Sciatic nerve (tissue), 2 donors: ENCODE data around the gene UNC5C. TPM values are rescaled to one million over a fixed set of nuclear protein-coding genes. Genes with fewer than 3 reads are reported as not detected.

Experiments
- ATAC-seq: fragments of 200-7000 bp; cut with Tn5 transposase; one replicate; pipeline ENCODE4 v1.9.1; 2020; ENCODE audit warnings: mild to moderate bottlenecking, moderate library complexity
- DNase-seq: peaks from one replicate; pipeline ENCODE4 v3.0.0-alpha.2; 2020; ENCODE audit warnings: low spot score
- intact Hi-C: fragments of 100-400 bp; cut with DNase I; formaldehyde crosslinking; loops from one replicate; pipeline ENCODE4 v1.14.2; 2022
- total RNA-seq: library from RNA; stranded (reverse); fragmentation: NEBNext Ultra II Directional; extraction: Animal tissue kit (Norgen Biotek cat#: 25700); gene quantifications from one replicate; pipeline ENCODE4 v1.2.1, GENCODE V29; 2021
- donor health status: DM: no; HTN: no; CAD: no.
- donor health status: DM: no; HTN: no; CAD: no.

The UNC5C gene
- total RNA-seq, 1 donor from 2014 or later: 4.5 TPM

GRCh38 chr4:95499291-95499696 is 49.5 kb downstream of the UNC5C start:
- DNase-seq: no peak
- ATAC-seq: no peak
- intact Hi-C loops: no loop called here

- intact Hi-C loops: no loop called here
- DNase-seq: no peak
- no peak for ATAC-seq
These were observed 54.6 kb downstream of the UNC5C start for GRCh38 chr4:95494186-95494585.

GRCh38 chr4:95478679-95479078 is 70.1 kb downstream of the UNC5C start:
- DNase-seq: no peak
- no peak for ATAC-seq
- intact Hi-C loops: no loop called here

- no peak for ATAC-seq
- DNase-seq: no peak
- intact Hi-C loops: no loop called here
These were observed 72.7 kb downstream of the UNC5C start for GRCh38 chr4:95476121-95476520.

GRCh38 chr4:95472534-95472933 is 76.2 kb downstream of the UNC5C start:
- intact Hi-C loops: no loop called here
- DNase-seq: no peak
- no peak for ATAC-seq

GRCh38 chr4:95470622-95471021 is 78.2 kb downstream of the UNC5C start:
- DNase-seq (no peak), ATAC-seq (no peak)
- intact Hi-C loops: no loop called here

- ATAC-seq (no peak), DNase-seq (no peak)
- intact Hi-C loops: no loop called here
These were observed 79.2 kb downstream of the UNC5C start for GRCh38 chr4:95469617-95470016.

GRCh38 chr4:95466791-95467190 is 82.0 kb downstream of the UNC5C start:
- intact Hi-C loops: no loop called here
- no peak for DNase-seq

GRCh38 chr4:95465010-95465409 is 83.8 kb downstream of the UNC5C start:
- DNase-seq: no peak

More at GRCh38 chr4:95466791-95467190, 82.0 kb downstream of the UNC5C start:
- ATAC-seq: no peak

GRCh38 chr4:95462921-95463320 is 85.9 kb downstream of the UNC5C start:
- intact Hi-C loops: no loop called here
- ATAC-seq (no peak), DNase-seq (no peak)

More at GRCh38 chr4:95465010-95465409, 83.8 kb downstream of the UNC5C start:
- intact Hi-C loops: no loop called here
- ATAC-seq: no peak

GRCh38 chr4:95457353-95457752 is 91.4 kb downstream of the UNC5C start:
- DNase-seq (no peak), ATAC-seq (no peak)
- intact Hi-C loops: no loop called here

- intact Hi-C loops: no loop called here
- ATAC-seq: no peak
- no peak for DNase-seq
These were observed 98.5 kb downstream of the UNC5C start for GRCh38 chr4:95450294-95450693.

- intact Hi-C loops: no loop called here
- ATAC-seq (no peak), DNase-seq (no peak)
These were observed 102.6 kb downstream of the UNC5C start for GRCh38 chr4:95446173-95446572.

GRCh38 chr4:95445251-95445650 is 103.5 kb downstream of the UNC5C start:
- DNase-seq: no peak
- ATAC-seq: no peak
- intact Hi-C loops: no loop called here

- ATAC-seq (no peak), DNase-seq (no peak)
- intact Hi-C loops: no loop called here
These were observed 104.0 kb downstream of the UNC5C start for GRCh38 chr4:95444812-95445211.

- intact Hi-C loops: no loop called here
- ATAC-seq (no peak), DNase-seq (no peak)
These were observed 108.9 kb downstream of the UNC5C start for GRCh38 chr4:95439896-95440295.

- ATAC-seq: no peak
- DNase-seq: no peak
- intact Hi-C loops: no loop called here
These were observed 109.7 kb downstream of the UNC5C start for GRCh38 chr4:95439071-95439470.

GRCh38 chr4:95432466-95432865 is 116.3 kb downstream of the UNC5C start:
- intact Hi-C loops: no loop called here
- DNase-seq: no peak
- no peak for ATAC-seq

- no peak for ATAC-seq
- intact Hi-C loops: no loop called here
- no peak for DNase-seq
These were observed 117.1 kb downstream of the UNC5C start for GRCh38 chr4:95431678-95432077.

GRCh38 chr4:95429416-95429815 is 119.4 kb downstream of the UNC5C start:
- DNase-seq (no peak), ATAC-seq (no peak)
- intact Hi-C loops: no loop called here

- intact Hi-C loops: no loop called here
- ATAC-seq (no peak), DNase-seq (no peak)
These were observed 120.3 kb downstream of the UNC5C start for GRCh38 chr4:95428291-95429070.
